HAP-1 (cell line): ENCODE data around the gene PHACTR3.

Source experiments
- DNase-seq, 2 experiments: peaks; one replicate each; pipeline ENCODE4 v3.0.0-alpha.2; 2016 to 2020; ENCODE audit warnings: low spot score in 2 of 2
- H3K27me3 ChIP-seq: fragments of 250-450 bp; sonication (Bioruptor Pico); 2 replicates; pipeline ENCODE4 v1.5.1; 2020; ENCODE audit warnings: low read depth, mild to moderate bottlenecking, moderate library complexity
- H3K36me3 ChIP-seq: fragments of 250-450 bp; sonication (Bioruptor Pico); replicated peaks from 2 replicates; pipeline ENCODE4 v1.5.1; 2020; ENCODE audit warnings: mild to moderate bottlenecking
- H3K4me1 ChIP-seq: fragments of 250-450 bp; sonication (Bioruptor Pico); 2 replicates; pipeline ENCODE4 v1.5.1; 2020; ENCODE audit warnings: mild to moderate bottlenecking
- H3K4me3 ChIP-seq: fragments of 250-450 bp; sonication (Bioruptor Pico); 2 replicates; pipeline ENCODE4 v1.5.1; 2020; ENCODE audit warnings: mild to moderate bottlenecking, moderate library complexity
- H3K9me3 ChIP-seq: fragments of 250-450 bp; sonication (Bioruptor Pico); 2 replicates; pipeline ENCODE4 v1.5.1; 2020; ENCODE audit warnings: mild to moderate bottlenecking, moderate library complexity
- in situ Hi-C: fragments of 300-500 bp; cut with MboI; formaldehyde crosslinking; loops from 3 replicates; pipeline ENCODE4 v1.14.3; 2020; ENCODE audit warnings: low sequenced_read_pairs, inconsistent platforms, mixed read lengths

The PHACTR3 gene

GRCh38 chr20:59735917-59736316, 131.6 kb downstream of the PHACTR3 start:
- Histone ChIP-seq H3K9me3 (no peaks in the 10 kb centered on the region), H3K4me1 (no peaks in the 10 kb centered on the region), H3K4me3 (no peak overlapping the region), H3K27me3 (no peaks in the 10 kb centered on the region), H3K36me3 (no peaks in the 10 kb centered on the region)
- in situ Hi-C loops: no loop called here
- no peak for DNase-seq

GRCh38 chr20:59736366-59736765, 132.0 kb downstream of the PHACTR3 start:
- H3K36me3 ChIP-seq: no peaks in the 10 kb centered on the region
- no peak for DNase-seq
- H3K9me3 ChIP-seq: no peaks in the 10 kb centered on the region
- no peak overlapping the region for H3K4me3 ChIP-seq
- H3K27me3 ChIP-seq: no peaks in the 10 kb centered on the region
- H3K4me1 ChIP-seq: no peaks in the 10 kb centered on the region
- in situ Hi-C loops: no loop called here

GRCh38 chr20:59737073-59737666, 132.8 kb downstream of the PHACTR3 start:
- in situ Hi-C loops: no loop called here
- DNase-seq: no peak
- Histone ChIP-seq H3K27me3 (no peaks in the 10 kb centered on the region), H3K36me3 (no peaks in the 10 kb centered on the region), H3K4me3 (no peak overlapping the region), H3K9me3 (no peaks in the 10 kb centered on the region), H3K4me1 (no peaks in the 10 kb centered on the region)

GRCh38 chr20:59737816-59738215, 133.5 kb downstream of the PHACTR3 start:
- H3K36me3 ChIP-seq: no peaks in the 10 kb centered on the region
- in situ Hi-C loops: no loop called here
- no peaks in the 10 kb centered on the region for H3K4me1 ChIP-seq
- DNase-seq: no peak
- no peak overlapping the region for H3K4me3 ChIP-seq
- no peaks in the 10 kb centered on the region for H3K9me3 ChIP-seq
- no peaks in the 10 kb centered on the region for H3K27me3 ChIP-seq

GRCh38 chr20:59738851-59739250, 134.5 kb downstream of the PHACTR3 start:
- DNase-seq: no peak
- Histone ChIP-seq H3K27me3 (no peaks in the 10 kb centered on the region), H3K9me3 (no peaks in the 10 kb centered on the region), H3K36me3 (no peaks in the 10 kb centered on the region), H3K4me1 (no peaks in the 10 kb centered on the region), H3K4me3 (no peak overlapping the region)
- in situ Hi-C loops: no loop called here

- in situ Hi-C loops: no loop called here
- no peaks in the 10 kb centered on the region for H3K36me3 ChIP-seq
- no peaks in the 10 kb centered on the region for H3K9me3 ChIP-seq
- no peak for DNase-seq
- no peaks in the 10 kb centered on the region for H3K4me1 ChIP-seq
- H3K27me3 ChIP-seq: no peaks in the 10 kb centered on the region
- no peak overlapping the region for H3K4me3 ChIP-seq
Observed at GRCh38 chr20:59740621-59741020, 136.3 kb downstream of the PHACTR3 start.

- Histone ChIP-seq H3K27me3 (no peaks in the 10 kb centered on the region), H3K36me3 (no peaks in the 10 kb centered on the region), H3K9me3 (no peaks in the 10 kb centered on the region), H3K4me1 (no peaks in the 10 kb centered on the region), H3K4me3 (no peak overlapping the region)
- no peak for DNase-seq
- in situ Hi-C loops: no loop called here
Observed at GRCh38 chr20:59741073-59741472, 136.7 kb downstream of the PHACTR3 start.

GRCh38 chr20:59742351-59743095, 138.2 kb downstream of the PHACTR3 start:
- no peaks in the 10 kb centered on the region for H3K9me3 ChIP-seq
- no peaks in the 10 kb centered on the region for H3K4me1 ChIP-seq
- no peak overlapping the region for H3K4me3 ChIP-seq
- in situ Hi-C loops: no loop called here
- DNase-seq: no peak
- no peaks in the 10 kb centered on the region for H3K36me3 ChIP-seq
- no peaks in the 10 kb centered on the region for H3K27me3 ChIP-seq

GRCh38 chr20:59743308-59743707, 139.0 kb downstream of the PHACTR3 start:
- no peaks in the 10 kb centered on the region for H3K27me3 ChIP-seq
- H3K9me3 ChIP-seq: no peaks in the 10 kb centered on the region
- in situ Hi-C loops: no loop called here
- H3K36me3 ChIP-seq: no peaks in the 10 kb centered on the region
- H3K4me1 ChIP-seq: no peaks in the 10 kb centered on the region
- DNase-seq: no peak
- H3K4me3 ChIP-seq: no peak overlapping the region

- no peaks in the 10 kb centered on the region for H3K4me1 ChIP-seq
- no peaks in the 10 kb centered on the region for H3K9me3 ChIP-seq
- H3K4me3 ChIP-seq: no peak overlapping the region
- no peaks in the 10 kb centered on the region for H3K36me3 ChIP-seq
- no peaks in the 10 kb centered on the region for H3K27me3 ChIP-seq
- in situ Hi-C loops: no loop called here
- peak in 1 of 2 experiments; percentile 25 for DNase-seq
Observed at GRCh38 chr20:59743767-59744485, 139.6 kb downstream of the PHACTR3 start.

GRCh38 chr20:59744756-59745155, 140.4 kb downstream of the PHACTR3 start:
- Histone ChIP-seq H3K27me3 (no peaks in the 10 kb centered on the region), H3K36me3 (no peaks in the 10 kb centered on the region), H3K9me3 (no peaks in the 10 kb centered on the region), H3K4me3 (no peak overlapping the region), H3K4me1 (no peaks in the 10 kb centered on the region)
- in situ Hi-C loops: no loop called here
- no peak for DNase-seq

- in situ Hi-C loops: no loop called here
- no peak for DNase-seq
Observed at GRCh38 chr20:59745201-59745600, 140.9 kb downstream of the PHACTR3 start.

GRCh38 chr20:59745716-59746115, 141.4 kb downstream of the PHACTR3 start:
- H3K36me3 ChIP-seq: no peaks in the 10 kb centered on the region
- H3K4me3 ChIP-seq: no peak overlapping the region
- H3K4me1 ChIP-seq: no peaks in the 10 kb centered on the region
- in situ Hi-C loops: no loop called here
- no peak for DNase-seq
- H3K27me3 ChIP-seq: peaks cover under 1% of the 10 kb centered on the region; the same call in 1 of the 2 replicates
- no peaks in the 10 kb centered on the region for H3K9me3 ChIP-seq

More at GRCh38 chr20:59745201-59745600, 140.9 kb downstream of the PHACTR3 start:
- no peaks in the 10 kb centered on the region for H3K4me1 ChIP-seq
- H3K4me3 ChIP-seq: no peak overlapping the region
- no peaks in the 10 kb centered on the region for H3K36me3 ChIP-seq
- no peaks in the 10 kb centered on the region for H3K9me3 ChIP-seq
- H3K27me3 ChIP-seq: no peaks in the 10 kb centered on the region; the same call in 1 of the 2 replicates

GRCh38 chr20:59746155-59746554, 141.8 kb downstream of the PHACTR3 start:
- H3K4me3 ChIP-seq: no peak overlapping the region
- DNase-seq: no peak
- H3K36me3 ChIP-seq: no peaks in the 10 kb centered on the region
- H3K4me1 ChIP-seq: no peaks in the 10 kb centered on the region
- H3K9me3 ChIP-seq: no peaks in the 10 kb centered on the region
- in situ Hi-C loops: no loop called here
- peaks cover 3% of the 10 kb centered on the region; the same call in 1 of the 2 replicates for H3K27me3 ChIP-seq
